NCI-H1105 (cell line): ENCODE data around the gene AGBL3.
"Not testable (repeated sequence)": the region's sequence is repeated elsewhere in the genome, so short reads cannot be mapped to it uniquely, and the experiment has no call there.

Source experiments
- DNase-seq: peaks from one replicate; lab custom pipeline; 2025; lab: John Stamatoyannopoulos, UW

AGBL3 gene

GRCh38 chr7:135168489-135169140, 182.3 kb downstream of the AGBL3 start:
- DNase-seq: no peak

- no peak for DNase-seq
Measured at GRCh38 chr7:135169141-135169963, 183.0 kb downstream of the AGBL3 start.

- no peak for DNase-seq
Measured at GRCh38 chr7:135169964-135170273, 183.6 kb downstream of the AGBL3 start.

- peak; percentile 88 for DNase-seq
Measured at GRCh38 chr7:135170274-135170997, 184.1 kb downstream of the AGBL3 start, which contains the start of gene CYREN. CYREN (minus strand) TSS chr7:135170707; CDS start chr7:135168922, 1,785 bp downstream.

- DNase-seq: not testable (repeated sequence)
Measured at GRCh38 chr7:135170998-135171481, 184.7 kb downstream of the AGBL3 start.

- not testable (repeated sequence) for DNase-seq
Measured at GRCh38 chr7:135171581-135172291, 185.4 kb downstream of the AGBL3 start.

- not testable (repeated sequence) for DNase-seq
Measured at GRCh38 chr7:135173916-135174315, 187.6 kb downstream of the AGBL3 start.

GRCh38 chr7:135174941-135175340, 188.6 kb downstream of the AGBL3 start:
- no peak for DNase-seq

- no peak for DNase-seq
Measured at GRCh38 chr7:135175931-135176330, 189.6 kb downstream of the AGBL3 start.

GRCh38 chr7:135177028-135177696, 190.9 kb downstream of the AGBL3 start:
- no peak for DNase-seq

GRCh38 chr7:135178364-135178763, 192.1 kb downstream of the AGBL3 start:
- no peak for DNase-seq

- DNase-seq: no peak
Measured at GRCh38 chr7:135179321-135179925, 193.1 kb downstream of the AGBL3 start.

- DNase-seq: no peak
Measured at GRCh38 chr7:135180122-135180521, 193.8 kb downstream of the AGBL3 start.

GRCh38 chr7:135181261-135181928, 195.1 kb downstream of the AGBL3 start:
- no peak for DNase-seq

- no peak for DNase-seq
Measured at GRCh38 chr7:135181929-135182678, 195.8 kb downstream of the AGBL3 start.

GRCh38 chr7:135183478-135183877, 197.2 kb downstream of the AGBL3 start:
- DNase-seq: no peak

- no peak for DNase-seq
Measured at GRCh38 chr7:135184254-135184841, 198.0 kb downstream of the AGBL3 start.
